NOMO-1 treated with DMSO at 0.1 percent for 48 hours (cell line): Measurements from ENCODE around the gene SEC22B.
"Not testable (repeated sequence)": the region's sequence is repeated elsewhere in the genome, so short reads cannot be mapped to it uniquely, and the experiment has no call there.

ENCODE experiments used
- DNase-seq: peaks from one replicate; lab custom pipeline; 2025; ENCODE audit not compliant: unreplicated experiment; lab: John Stamatoyannopoulos, UW

The SEC22B gene

GRCh38 chr1:120145806-120146205, 30.5 kb downstream of the SEC22B start:
- DNase-seq = not testable (repeated sequence)

GRCh38 chr1:120144626-120145025, 31.7 kb downstream of the SEC22B start:
- not testable (repeated sequence) for DNase-seq

- DNase-seq = not testable (repeated sequence)
Measured at GRCh38 chr1:120144169-120144568, 32.2 kb downstream of the SEC22B start.

- peak; percentile 39 for DNase-seq
Measured at GRCh38 chr1:120143334-120143733, 33.0 kb downstream of the SEC22B start.

GRCh38 chr1:120142512-120143263, 33.6 kb downstream of the SEC22B start:
- DNase-seq = peak; percentile 77

GRCh38 chr1:120141865-120142264, 34.5 kb downstream of the SEC22B start:
- not testable (repeated sequence) for DNase-seq

GRCh38 chr1:120140656-120141265, 35.6 kb downstream of the SEC22B start:
- not testable (repeated sequence) for DNase-seq

GRCh38 chr1:120136086-120136485, 40.2 kb downstream of the SEC22B start:
- DNase-seq = not testable (repeated sequence)

GRCh38 chr1:120133928-120134325, 42.4 kb downstream of the SEC22B start:
- DNase-seq = not testable (repeated sequence)

GRCh38 chr1:120133228-120133927, 42.9 kb downstream of the SEC22B start:
- no peak for DNase-seq

GRCh38 chr1:120132406-120132763, 43.9 kb downstream of the SEC22B start:
- not testable (repeated sequence) for DNase-seq

GRCh38 chr1:120131611-120132405, 44.5 kb downstream of the SEC22B start:
- DNase-seq = not testable (repeated sequence)

- not testable (repeated sequence) for DNase-seq
Measured at GRCh38 chr1:120127921-120128320, 48.4 kb downstream of the SEC22B start.

GRCh38 chr1:120126216-120126615, 50.1 kb downstream of the SEC22B start:
- not testable (repeated sequence) for DNase-seq

GRCh38 chr1:120124628-120125027, 51.7 kb downstream of the SEC22B start:
- DNase-seq = not testable (repeated sequence)

GRCh38 chr1:120123813-120124510, 52.4 kb downstream of the SEC22B start:
- peak; percentile 65 for DNase-seq

GRCh38 chr1:120122262-120122893, 53.9 kb downstream of the SEC22B start:
- DNase-seq = peak; percentile 68

GRCh38 chr1:120121830-120122229, 54.5 kb downstream of the SEC22B start:
- DNase-seq = not testable (repeated sequence)

- DNase-seq = not testable (repeated sequence)
Measured at GRCh38 chr1:120120525-120120924, 55.8 kb downstream of the SEC22B start.
